Thyroid gland (tissue), 4 donors: ENCODE results near the gene MAD1L1.

Experiments
- POLR2A ChIP-seq, 2 donors: fragments of 450-650 bp; IDR thresholded peaks; one replicate each; pipeline ENCODE4 v1.6.1; 2017; ENCODE audit warnings: antibody characterized with exemption in 2 of 2, mild to moderate bottlenecking in 2 of 2, moderate library complexity in 1 of 2
- TF ChIP-seq, protein P1 (sequence below), 6 experiments: fragments of 200-600 bp in 3 of 6; fragments of 450-650 bp in 3 of 6; sonication (generic) in 3 of 6; IDR thresholded peaks; one replicate each; pipeline ENCODE4 v1.5.1; 2016 to 2019; ENCODE audit warnings: antibody characterized with exemption in 6 of 6, mild to moderate bottlenecking in 2 of 6, inconsistent platforms in 1 of 6, moderate library complexity in 1 of 6

DNA sequence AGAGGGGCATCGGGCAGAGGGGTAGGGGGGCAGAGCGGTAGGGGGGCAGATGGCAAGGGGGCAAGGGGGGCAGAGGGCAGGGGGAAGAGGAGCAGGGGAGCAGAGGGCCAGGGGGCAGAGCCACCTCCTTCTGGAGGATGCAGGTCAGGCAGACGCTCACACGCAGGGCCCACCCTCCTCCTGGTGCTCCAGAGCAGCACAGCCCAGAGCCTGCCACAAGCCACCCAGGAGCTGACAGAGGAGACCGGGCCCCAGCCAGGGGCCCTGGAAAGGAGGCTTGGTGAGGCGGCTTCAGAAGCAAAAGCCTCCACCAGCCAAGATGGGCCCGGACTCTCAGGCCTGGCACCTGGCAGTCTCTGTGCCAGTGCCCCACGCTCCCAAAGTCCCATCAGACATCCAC lies 13.1 kb downstream of the MAD1L1 start:
- TF ChIP-seq, protein P1, sequence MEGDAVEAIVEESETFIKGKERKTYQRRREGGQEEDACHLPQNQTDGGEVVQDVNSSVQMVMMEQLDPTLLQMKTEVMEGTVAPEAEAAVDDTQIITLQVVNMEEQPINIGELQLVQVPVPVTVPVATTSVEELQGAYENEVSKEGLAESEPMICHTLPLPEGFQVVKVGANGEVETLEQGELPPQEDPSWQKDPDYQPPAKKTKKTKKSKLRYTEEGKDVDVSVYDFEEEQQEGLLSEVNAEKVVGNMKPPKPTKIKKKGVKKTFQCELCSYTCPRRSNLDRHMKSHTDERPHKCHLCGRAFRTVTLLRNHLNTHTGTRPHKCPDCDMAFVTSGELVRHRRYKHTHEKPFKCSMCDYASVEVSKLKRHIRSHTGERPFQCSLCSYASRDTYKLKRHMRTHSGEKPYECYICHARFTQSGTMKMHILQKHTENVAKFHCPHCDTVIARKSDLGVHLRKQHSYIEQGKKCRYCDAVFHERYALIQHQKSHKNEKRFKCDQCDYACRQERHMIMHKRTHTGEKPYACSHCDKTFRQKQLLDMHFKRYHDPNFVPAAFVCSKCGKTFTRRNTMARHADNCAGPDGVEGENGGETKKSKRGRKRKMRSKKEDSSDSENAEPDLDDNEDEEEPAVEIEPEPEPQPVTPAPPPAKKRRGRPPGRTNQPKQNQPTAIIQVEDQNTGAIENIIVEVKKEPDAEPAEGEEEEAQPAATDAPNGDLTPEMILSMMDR (IDR thresholded peaks at IDR 0.05), result no peak
- no peak for TF ChIP-seq POLR2A (IDR thresholded peaks at IDR 0.05)
